A204.1 (cell line): ENCODE results near the gene MYCN.
"Not testable (repeated sequence)": the region's sequence is repeated elsewhere in the genome, so short reads cannot be mapped to it uniquely, and the experiment has no call there.

Source experiments
- FAIRE-seq: peaks from 2 replicates; lab custom pipeline; 2012; peaks lifted over from hg19 to GRCh38; lab: Jason Lieb, UNC

The MYCN gene

GRCh38 chr2:15957881-15958713, 17.7 kb downstream of the MYCN start:
- FAIRE-seq = no peak

- no peak for FAIRE-seq
Measured at GRCh38 chr2:15959331-15960153, 19.2 kb downstream of the MYCN start.

GRCh38 chr2:15960154-15960520, 19.8 kb downstream of the MYCN start:
- FAIRE-seq = not testable (repeated sequence)

GRCh38 chr2:15963109-15963976, 23.0 kb downstream of the MYCN start:
- FAIRE-seq = not testable (repeated sequence)

GRCh38 chr2:15963977-15964670, 23.8 kb downstream of the MYCN start:
- FAIRE-seq = no peak

- FAIRE-seq = no peak
Measured at GRCh38 chr2:15964936-15965563, 24.7 kb downstream of the MYCN start.

GRCh38 chr2:15965564-15966019, 25.2 kb downstream of the MYCN start:
- FAIRE-seq = no peak

GRCh38 chr2:15967415-15968279, 27.3 kb downstream of the MYCN start:
- FAIRE-seq = no peak

- no peak for FAIRE-seq
Measured at GRCh38 chr2:15968280-15969178, 28.2 kb downstream of the MYCN start.

GRCh38 chr2:15969214-15969613, 28.9 kb downstream of the MYCN start:
- no peak for FAIRE-seq

GRCh38 chr2:15970701-15971100, 30.4 kb downstream of the MYCN start:
- FAIRE-seq = no peak

GRCh38 chr2:15971351-15971750, 31.0 kb downstream of the MYCN start:
- FAIRE-seq = no peak

- no peak for FAIRE-seq
Measured at GRCh38 chr2:15971831-15972522, 31.6 kb downstream of the MYCN start.

- no peak for FAIRE-seq
Measured at GRCh38 chr2:15973481-15974401, 33.4 kb downstream of the MYCN start.

GRCh38 chr2:15974565-15975260, 34.4 kb downstream of the MYCN start:
- no peak for FAIRE-seq

- FAIRE-seq = no peak
Measured at GRCh38 chr2:15975261-15975600, 34.9 kb downstream of the MYCN start.

- no peak for FAIRE-seq
Measured at GRCh38 chr2:15975676-15976075, 35.3 kb downstream of the MYCN start.
